Liver (tissue), 9 donors: ENCODE measurements around the gene LRP5. TPM values are rescaled to one million over a fixed set of nuclear protein-coding genes. Genes with fewer than 3 reads are reported as not detected.
A peak's percentile ranks its signal among the peaks of the same experiment; 100 is the strongest.

ENCODE experiments used
- DNase-seq: peaks from one replicate; pipeline ENCODE4 v3.0.0-alpha.2; 2017; ENCODE audit warnings: low spot score
- H3K27ac ChIP-seq, 2 donors: one replicate each; pipeline ENCODE4 v1.7.0; 2013; ENCODE audit warnings: inconsistent platforms in 2 of 2, low read length in 2 of 2, control low read depth in 1 of 2, low read depth in 1 of 2, mild to moderate bottlenecking in 1 of 2
- H3K27me3 ChIP-seq, 4 donors: one replicate each; pipeline versions ENCODE4 v1.6.1 to v1.7.0; 2013; ENCODE audit warnings: low read length in 3 of 4, inconsistent platforms in 1 of 4, mild to moderate bottlenecking in 1 of 4, moderate library complexity in 1 of 4; ENCODE audit not compliant: control insufficient read depth in 4 of 4, insufficient read depth in 4 of 4
- H3K36me3 ChIP-seq, 4 donors: one replicate each; pipeline versions ENCODE4 v1.6.1 to v1.7.0; 2013; ENCODE audit warnings: low read length in 3 of 4, mild to moderate bottlenecking in 3 of 4, low read depth in 1 of 4, moderate library complexity in 1 of 4; ENCODE audit not compliant: control insufficient read depth in 4 of 4, insufficient read depth in 3 of 4
- H3K4me1 ChIP-seq, 4 donors: one replicate each; pipeline versions ENCODE4 v1.6.1 to v1.7.0; 2013; ENCODE audit warnings: low read length in 3 of 4, mild to moderate bottlenecking in 3 of 4, moderate library complexity in 1 of 4; ENCODE audit not compliant: control insufficient read depth in 4 of 4, insufficient read depth in 4 of 4
- H3K4me3 ChIP-seq, 3 donors: one replicate each; pipeline versions ENCODE4 v1.6.1 to v1.7.0; 2013; ENCODE audit warnings: low read length in 3 of 3, control low read depth in 1 of 3, low read depth in 1 of 3, mild to moderate bottlenecking in 1 of 3
- H3K9ac ChIP-seq, 2 donors: one replicate each; pipeline ENCODE4 v1.7.0; 2013; ENCODE audit warnings: low read length in 2 of 2, mild to moderate bottlenecking in 2 of 2, moderate library complexity in 2 of 2, control low read depth in 1 of 2, low read depth in 1 of 2
- H3K9me3 ChIP-seq, 4 donors: one replicate each; pipeline versions ENCODE4 v1.6.1 to v1.7.0; 2013; ENCODE audit warnings: low read length in 3 of 4; ENCODE audit not compliant: control insufficient read depth in 4 of 4
- EGR1 ChIP-seq, 2 donors: IDR thresholded peaks; 2 replicates each; pipeline ENCODE4 v1.6.1; 2016 to 2018; ENCODE audit warnings: antibody characterized with exemption in 2 of 2, low read depth in 2 of 2
- FOXA1 ChIP-seq: IDR thresholded peaks from 2 replicates; pipeline ENCODE4 v1.6.1; 2016; ENCODE audit warnings: antibody characterized with exemption
- FOXA2 ChIP-seq: IDR thresholded peaks from 2 replicates; pipeline ENCODE4 v1.6.1; 2016; ENCODE audit warnings: antibody characterized with exemption
- GABPA ChIP-seq, 2 donors: IDR thresholded peaks in 1 of 2; conservative IDR thresholded peaks in 1 of 2; 2 replicates each; pipeline ENCODE4 v1.6.1; 2016; ENCODE audit warnings: antibody characterized with exemption in 2 of 2, mild to moderate bottlenecking in 1 of 2, moderate library complexity in 1 of 2
- HNF4G ChIP-seq: IDR thresholded peaks from 2 replicates; pipeline ENCODE4 v1.6.1; 2016; ENCODE audit warnings: antibody characterized with exemption
- JUND ChIP-seq, 2 donors: IDR thresholded peaks; 2 replicates each; pipeline ENCODE4 v1.6.1; 2016; ENCODE audit warnings: antibody characterized with exemption in 2 of 2
- RXRA ChIP-seq, 2 donors: IDR thresholded peaks; 2 replicates each; pipeline ENCODE4 v1.6.1; 2017 to 2018; ENCODE audit warnings: antibody characterized with exemption in 2 of 2, mild to moderate bottlenecking in 1 of 2
- SP1 ChIP-seq: IDR thresholded peaks from 2 replicates; pipeline ENCODE4 v1.6.1; 2018; ENCODE audit warnings: antibody characterized with exemption, mild to moderate bottlenecking
- TAF1 ChIP-seq: conservative IDR thresholded peaks from 2 replicates; pipeline ENCODE4 v1.6.1; 2016; ENCODE audit warnings: antibody characterized with exemption, mild to moderate bottlenecking
- YY1 ChIP-seq: IDR thresholded peaks from 2 replicates; pipeline ENCODE4 v1.6.1; 2016; ENCODE audit warnings: antibody characterized with exemption, mild to moderate bottlenecking
- WGBS: extraction: QIAGEN DNeasy Blood & Tissue Kit; methylation state at CpG from one replicate; pipeline ENCODE4 v1.1.7; 2013; 5-methylcytosine and 5-hydroxymethylcytosine counted together
- polyA plus RNA-seq, 2 donors: library from polyadenylated mRNA; stranded (reverse) in 1 of 2; unstranded in 1 of 2; fragments of 200-250 nt in 1 of 2; fragments of >200 nt in 1 of 2; fragmentation: Nextera tagmentation in 1 of 2; extraction: Ambion mirVana in 1 of 2; gene quantifications; one replicate each; pipeline versions ENCODE4 v1.2.1 to v1.2.3, GENCODE V29; 2013 to 2015
- total RNA-seq, 2 donors: library from RNA; depleted of rRNA; stranded (reverse); fragments of >200 nt; gene quantifications; one replicate each; pipeline ENCODE4 v1.2.3, GENCODE V29; 2014
- TF ChIP-seq, protein P1 (sequence below): IDR thresholded peaks from 2 replicates; pipeline ENCODE4 v1.6.1; 2016; ENCODE audit warnings: antibody characterized with exemption
- TF ChIP-seq, protein P2 (sequence below): IDR thresholded peaks from 2 replicates; pipeline ENCODE4 v1.6.1; 2016; ENCODE audit warnings: antibody characterized with exemption
- TF ChIP-seq, protein P3 (sequence below): fragments of 150-350 bp; IDR thresholded peaks from 2 replicates; pipeline ENCODE4 v1.5.1; 2017; ENCODE audit warnings: improper control_type of control experiment, low read depth, low read length; ENCODE audit not compliant: missing input control
- donor health status: healthy.
- donor health status: healthy.
- donor health status: healthy.
- donor health status: healthy.
- donor health status: healthy.

The LRP5 gene
- total and polyA plus RNA-seq, 4 donors: 48.9 to 99.3 (median 71.3) TPM

DNA sequence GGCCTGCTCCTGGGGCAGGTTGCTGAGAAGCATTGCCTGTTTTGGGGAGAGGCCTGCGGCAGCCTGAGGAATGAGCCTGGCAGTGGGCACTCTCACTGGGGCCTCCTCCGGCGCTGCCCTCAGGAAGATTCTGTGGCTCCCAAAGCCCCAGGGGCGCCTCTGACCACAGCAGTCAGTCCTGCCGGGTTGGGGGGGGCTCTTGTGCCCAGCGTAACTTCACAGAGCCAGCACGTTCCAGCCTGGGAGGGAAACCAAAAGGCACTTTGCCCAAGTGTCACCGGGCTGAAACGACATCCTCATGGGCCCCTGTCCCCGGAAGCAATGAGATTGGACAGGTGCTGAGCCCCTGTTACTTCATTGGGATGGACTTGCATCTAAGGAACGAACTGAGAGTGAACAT lies 4.3 kb upstream of the LRP5 start:
- Histone ChIP-seq H3K4me3 (no peak overlapping the region), H3K27ac (no peak overlapping the region), H3K4me1 (no peaks in the 10 kb centered on the region), H3K9ac (no peak overlapping the region), H3K9me3 (no peaks in the 10 kb centered on the region), H3K36me3 (no peaks in the 10 kb centered on the region), H3K27me3 (no peaks in the 10 kb centered on the region)
- no peak for DNase-seq
- TF ChIP-seq, protein P1, sequence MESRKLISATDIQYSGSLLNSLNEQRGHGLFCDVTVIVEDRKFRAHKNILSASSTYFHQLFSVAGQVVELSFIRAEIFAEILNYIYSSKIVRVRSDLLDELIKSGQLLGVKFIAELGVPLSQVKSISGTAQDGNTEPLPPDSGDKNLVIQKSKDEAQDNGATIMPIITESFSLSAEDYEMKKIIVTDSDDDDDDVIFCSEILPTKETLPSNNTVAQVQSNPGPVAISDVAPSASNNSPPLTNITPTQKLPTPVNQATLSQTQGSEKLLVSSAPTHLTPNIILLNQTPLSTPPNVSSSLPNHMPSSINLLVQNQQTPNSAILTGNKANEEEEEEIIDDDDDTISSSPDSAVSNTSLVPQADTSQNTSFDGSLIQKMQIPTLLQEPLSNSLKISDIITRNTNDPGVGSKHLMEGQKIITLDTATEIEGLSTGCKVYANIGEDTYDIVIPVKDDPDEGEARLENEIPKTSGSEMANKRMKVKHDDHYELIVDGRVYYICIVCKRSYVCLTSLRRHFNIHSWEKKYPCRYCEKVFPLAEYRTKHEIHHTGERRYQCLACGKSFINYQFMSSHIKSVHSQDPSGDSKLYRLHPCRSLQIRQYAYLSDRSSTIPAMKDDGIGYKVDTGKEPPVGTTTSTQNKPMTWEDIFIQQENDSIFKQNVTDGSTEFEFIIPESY: no peak
- no peak for TF ChIP-seq GABPA (IDR thresholded peaks at IDR 0.05 in 1 of 2, conservative IDR thresholded peaks at IDR 0.05 in 1 of 2)
- TF ChIP-seq HNF4G: no peak
- TF ChIP-seq, protein P2, sequence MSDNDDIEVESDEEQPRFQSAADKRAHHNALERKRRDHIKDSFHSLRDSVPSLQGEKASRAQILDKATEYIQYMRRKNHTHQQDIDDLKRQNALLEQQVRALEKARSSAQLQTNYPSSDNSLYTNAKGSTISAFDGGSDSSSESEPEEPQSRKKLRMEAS: no peak
- TF ChIP-seq TAF1: no peak
- 86% methylated on average over 11 of the region's 11 CpGs for WGBS

DNA sequence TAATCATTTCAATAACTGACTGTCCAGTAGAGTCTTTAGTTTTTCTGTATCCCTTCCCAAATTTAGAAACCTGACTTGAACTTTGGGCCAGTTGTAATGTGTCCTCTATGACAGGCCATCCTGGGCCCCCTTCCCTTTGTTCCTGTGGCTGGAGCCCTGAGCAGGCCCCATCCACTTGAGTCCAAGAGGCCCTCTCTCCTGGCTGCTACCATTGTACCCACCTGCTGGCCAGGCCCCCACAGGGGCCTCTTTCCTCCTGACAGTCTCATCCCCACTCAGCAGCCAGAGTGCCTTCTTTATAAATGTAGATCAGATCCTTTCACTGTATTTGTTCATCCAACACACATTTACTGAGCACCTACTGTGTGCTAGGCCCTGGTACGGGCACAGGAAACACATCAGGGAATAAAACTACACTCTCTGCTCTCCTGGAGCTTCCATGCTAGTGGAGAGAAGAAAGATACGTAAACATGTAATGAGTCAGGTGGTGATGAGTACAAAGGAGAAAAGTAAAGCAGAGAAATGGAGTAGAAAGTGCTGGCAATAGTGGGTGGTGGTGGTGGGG lies 2.7 kb upstream of the LRP5 start:
- Histone ChIP-seq H3K4me1 (peaks cover 0 to 7% (median under 1%) of the 10 kb centered on the region in 4 donors), H3K27me3 (no peaks in the 10 kb centered on the region), H3K4me3 (no peak overlapping the region), H3K9me3 (no peaks in the 10 kb centered on the region), H3K27ac (no peak overlapping the region), H3K9ac (no peak overlapping the region), H3K36me3 (no peaks in the 10 kb centered on the region)
- DNase-seq: no peak
- 84% methylated on average over 2 of the region's 2 CpGs for WGBS
- TF ChIP-seq, protein P2: no peak
- TF ChIP-seq FOXA2 (no peak), TAF1 (no peak)

DNA sequence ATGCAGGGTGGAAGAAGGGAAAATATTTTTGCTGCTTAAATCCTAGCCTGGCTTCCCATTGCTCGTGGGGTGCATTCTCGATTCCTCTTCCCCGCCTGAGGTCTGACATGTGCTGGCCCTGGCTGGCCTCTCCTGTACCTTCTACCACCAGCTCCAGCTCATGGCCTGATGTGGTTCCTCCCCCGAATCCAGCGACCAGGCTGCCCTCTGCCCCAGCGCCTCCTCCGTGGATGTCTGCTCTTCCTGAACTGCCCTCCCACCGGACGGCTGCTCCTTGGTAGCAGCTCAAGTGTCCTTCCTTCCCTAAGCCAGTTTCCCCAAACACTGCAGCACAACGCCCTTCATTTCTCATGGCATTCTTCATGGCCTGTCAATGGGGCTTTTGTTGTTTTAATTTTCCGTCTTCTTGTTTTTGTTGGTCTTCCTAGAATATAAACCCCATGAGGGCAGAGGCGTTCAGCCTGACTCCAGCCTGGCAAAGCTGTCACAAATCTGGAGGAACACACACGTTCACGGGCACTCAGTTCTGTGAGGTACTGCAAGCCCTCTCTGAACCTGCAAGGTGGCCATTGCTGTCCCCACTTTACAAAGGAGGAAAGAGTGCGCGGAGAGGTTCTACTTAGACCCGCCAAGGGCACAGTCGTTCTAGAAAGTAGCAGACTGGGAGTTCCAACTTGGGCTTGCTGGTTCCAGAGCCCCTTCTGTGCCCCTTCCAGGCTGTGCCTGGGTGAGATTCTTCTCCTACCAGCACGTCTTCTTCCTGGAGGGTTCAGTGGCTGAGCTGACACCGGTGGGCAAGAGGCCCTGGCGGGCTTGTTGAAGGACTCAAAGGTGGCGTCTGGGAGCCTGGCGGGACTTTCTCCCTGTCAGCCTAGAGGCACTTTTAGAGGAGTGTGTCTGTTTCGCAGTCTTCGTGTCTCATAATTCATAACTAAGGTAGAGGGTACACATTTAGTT lies 953 bp upstream of the LRP5 start:
- TF ChIP-seq, protein P2: no peak
- TF ChIP-seq TAF1 (no peak), EGR1 (IDR thresholded peaks at IDR 0.05; ENCODE audit: low read depth in 2 of 2) (no peak), JUND (IDR thresholded peaks at IDR 0.05) (no peak), SP1 (no peak), FOXA2 (no peak), FOXA1 (no peak), GABPA (IDR thresholded peaks at IDR 0.05 in 1 of 2, conservative IDR thresholded peaks at IDR 0.05 in 1 of 2) (no peak), YY1 (no peak), HNF4G (no peak), RXRA (IDR thresholded peaks at IDR 0.05) (no peak)
- TF ChIP-seq, protein P3, sequence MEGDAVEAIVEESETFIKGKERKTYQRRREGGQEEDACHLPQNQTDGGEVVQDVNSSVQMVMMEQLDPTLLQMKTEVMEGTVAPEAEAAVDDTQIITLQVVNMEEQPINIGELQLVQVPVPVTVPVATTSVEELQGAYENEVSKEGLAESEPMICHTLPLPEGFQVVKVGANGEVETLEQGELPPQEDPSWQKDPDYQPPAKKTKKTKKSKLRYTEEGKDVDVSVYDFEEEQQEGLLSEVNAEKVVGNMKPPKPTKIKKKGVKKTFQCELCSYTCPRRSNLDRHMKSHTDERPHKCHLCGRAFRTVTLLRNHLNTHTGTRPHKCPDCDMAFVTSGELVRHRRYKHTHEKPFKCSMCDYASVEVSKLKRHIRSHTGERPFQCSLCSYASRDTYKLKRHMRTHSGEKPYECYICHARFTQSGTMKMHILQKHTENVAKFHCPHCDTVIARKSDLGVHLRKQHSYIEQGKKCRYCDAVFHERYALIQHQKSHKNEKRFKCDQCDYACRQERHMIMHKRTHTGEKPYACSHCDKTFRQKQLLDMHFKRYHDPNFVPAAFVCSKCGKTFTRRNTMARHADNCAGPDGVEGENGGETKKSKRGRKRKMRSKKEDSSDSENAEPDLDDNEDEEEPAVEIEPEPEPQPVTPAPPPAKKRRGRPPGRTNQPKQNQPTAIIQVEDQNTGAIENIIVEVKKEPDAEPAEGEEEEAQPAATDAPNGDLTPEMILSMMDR: no peak
- Histone ChIP-seq H3K4me1 (peaks cover 6 to 23% (median 13%) of the 10 kb centered on the region in 4 donors), H3K9me3 (no peaks in the 10 kb centered on the region), H3K4me3 (no peak overlapping the region), H3K36me3 (no peaks in the 10 kb centered on the region), H3K27ac (peak overlapping the region; percentile 43 to 58), H3K27me3 (no peaks in the 10 kb centered on the region), H3K9ac (no peak overlapping the region)
- DNase-seq: no peak
- WGBS: 81% methylated on average over 25 of the region's 25 CpGs
